ENCODE data around the gene AOC3. TPM values are rescaled to one million over a fixed set of nuclear protein-coding genes. Genes with fewer than 3 reads are reported as not detected.

Gene AOC3
- polyA plus RNA-seq, 3 donors: 0.85 TPM; not detected in 2

GRCh38 chr17:42846594-42847280, 4.3 kb upstream of the AOC3 start:
- H3K4me1 ChIP-seq (ENCODE audit: control insufficient read depth in 1 of 2, insufficient read depth in 2 of 2, low read length in 2 of 2): peaks cover 19 to 23% of the 10 kb centered on the region in 2 donors
- H3K27me3 Mint-ChIP-seq (ENCODE audit: low read depth in 3 of 3): peaks cover 0 to 5% (median 3%) of the 10 kb centered on the region in 3 donors
- no peaks in the 10 kb centered on the region for H3K79me2 ChIP-seq (ENCODE audit: insufficient read depth, low read length)
- peak overlapping the region; percentile 45 to 88 (median 81) for H3K27ac Mint-ChIP-seq
- TF ChIP-seq CTCF (IDR thresholded peaks at IDR 0.05): no peak
- WGBS (ENCODE audit: insufficient coverage): 40% methylated on average over 1 of the region's 9 CpGs
- peaks cover 41 to 42% of the 10 kb centered on the region in 2 donors for H3K36me3 ChIP-seq (replicated peaks in 1 of 2; ENCODE audit: control insufficient read depth in 1 of 2, insufficient read depth in 2 of 2, low read length in 2 of 2)
- H3K27me3 ChIP-seq (ENCODE audit: control insufficient read depth in 2 of 2, insufficient read depth in 2 of 2, low read length in 2 of 2): no peaks in the 10 kb centered on the region
- no peak overlapping the region for H3K9ac ChIP-seq (ENCODE audit: insufficient read depth, low read length, poor library complexity, severe bottlenecking)
- H3K4me1 Mint-ChIP-seq: peaks cover 28% of the 10 kb centered on the region
- peak overlapping the region; percentile 28 to 64 for H3K27ac ChIP-seq (ENCODE audit: low read depth in 1 of 2, low read length in 2 of 2)
- no peaks in the 10 kb centered on the region for H3K9me3 Mint-ChIP-seq
- no peak overlapping the region for H3K4me3 ChIP-seq (replicated peaks in 1 of 3; ENCODE audit: low read depth in 2 of 3, low read length in 3 of 3)
- H3K4me3 Mint-ChIP-seq: peak overlapping the region in 1 of 2 donors; percentile 10
- intact Hi-C loops (cut with micrococcal nuclease): loop anchor here in 1 of 2 donors (10.0 kb wide), 1 partner anchor 148 kb away; the partner anchor contains the start of gene RPL27
- no peaks in the 10 kb centered on the region for H3K9me3 ChIP-seq (replicated peaks in 1 of 2; ENCODE audit: control insufficient read depth in 1 of 2, insufficient read depth in 1 of 2, low read length in 2 of 2)
- peak; percentile 42 to 62 (median 51) for DNase-seq
- peaks cover 39 to 40% of the 10 kb centered on the region in 2 donors for H3K36me3 Mint-ChIP-seq
- H4K20me1 ChIP-seq (ENCODE audit: insufficient read depth, low read length): peaks cover 35% of the 10 kb centered on the region
- no peak overlapping the region for H2AFZ ChIP-seq (ENCODE audit: insufficient read depth, low read depth, low read length, poor library complexity, severe bottlenecking)
- H3K4me2 ChIP-seq (replicated peaks; ENCODE audit: extremely low read depth, low read length, poor library complexity, severe bottlenecking): peak overlapping the region; percentile 44

GRCh38 chr17:42848093-42848492, 2.9 kb upstream of the AOC3 start:
- no peak for TF ChIP-seq CTCF (IDR thresholded peaks at IDR 0.05)
- H2AFZ ChIP-seq (ENCODE audit: insufficient read depth, low read depth, low read length, poor library complexity, severe bottlenecking): no peak overlapping the region

More at GRCh38 chr17:42848093-42848492, 2.9 kb upstream of the AOC3 start:
- no peaks in the 10 kb centered on the region for H3K79me2 ChIP-seq (ENCODE audit: insufficient read depth, low read length)
- no peak overlapping the region for H3K4me2 ChIP-seq (replicated peaks; ENCODE audit: extremely low read depth, low read length, poor library complexity, severe bottlenecking)
- no peaks in the 10 kb centered on the region for H3K27me3 ChIP-seq (ENCODE audit: control insufficient read depth in 2 of 2, insufficient read depth in 2 of 2, low read length in 2 of 2)
- Mint-ChIP-seq H3K4me1 (peaks cover 26% of the 10 kb centered on the region), H3K27me3 (ENCODE audit: low read depth in 3 of 3) (peaks cover 0 to 5% (median 3%) of the 10 kb centered on the region in 3 donors), H3K9me3 (no peaks in the 10 kb centered on the region), H3K27ac (no peak overlapping the region), H3K36me3 (peaks cover 25 to 26% of the 10 kb centered on the region in 2 donors), H3K4me3 (no peak overlapping the region)
- H4K20me1 ChIP-seq (ENCODE audit: insufficient read depth, low read length): peaks cover 22% of the 10 kb centered on the region
- H3K4me1 ChIP-seq (ENCODE audit: control insufficient read depth in 1 of 2, insufficient read depth in 2 of 2, low read length in 2 of 2): peaks cover 19 to 23% of the 10 kb centered on the region in 2 donors
- intact Hi-C loops (cut with micrococcal nuclease): loop anchor here in 1 of 2 donors (10.0 kb wide), 1 partner anchor 147 kb away; the partner anchor contains the start of gene RPL27
- no peak for DNase-seq
- H3K4me3 ChIP-seq (replicated peaks in 1 of 3; ENCODE audit: low read depth in 2 of 3, low read length in 3 of 3): no peak overlapping the region
- no peak overlapping the region for H3K27ac ChIP-seq (ENCODE audit: low read depth in 1 of 2, low read length in 2 of 2)
- no peak overlapping the region for H3K9ac ChIP-seq (ENCODE audit: insufficient read depth, low read length, poor library complexity, severe bottlenecking)
- H3K9me3 ChIP-seq (replicated peaks in 1 of 2; ENCODE audit: control insufficient read depth in 1 of 2, insufficient read depth in 1 of 2, low read length in 2 of 2): no peaks in the 10 kb centered on the region
- H3K36me3 ChIP-seq (replicated peaks in 1 of 2; ENCODE audit: control insufficient read depth in 1 of 2, insufficient read depth in 2 of 2, low read length in 2 of 2): peaks cover 28% of the 10 kb centered on the region in 2 donors
- WGBS (ENCODE audit: insufficient coverage): no CpG with 5 or more reads among the region's 3 CpGs

Data from CD14-positive monocyte (primary cell).